Measurements from ENCODE around the gene ACTA1. TPM values are rescaled to one million over a fixed set of nuclear protein-coding genes. Genes with fewer than 3 reads are reported as not detected.

Gene ACTA1
- total and polyA plus RNA-seq, 10 of the 15 experiments (the other 5 are each of a cell fraction or from before 2014, with no cell fraction given) = 0.05 to 0.35 (median 0.12) TPM; not detected in 7

Small RNA genes lying within 50 kb of the gene (small RNA-seq; reads per million reads assigned to genes)
- not detected for gene RN7SKP276
- gene RNU6-180P = not detected

Other genes with a start within 250 kb of the ACTA1 start
- 13.6 and 20.8 TPM in 2 replicates for gene RAB4A, start 163.0 kb downstream of the ACTA1 start, total RNA-seq (2014; rRNA removed)
- 10.1 and 10.4 TPM in 2 replicates for gene RAB4A, start 163.0 kb downstream of the ACTA1 start, total RNA-seq (2014; rRNA removed; fragmentation: Illumina TruSeq; extraction: Trizol)
- 35.8 and 40.9 TPM in 2 replicates for gene RAB4A, start 163.0 kb downstream of the ACTA1 start, total RNA-seq (2021)
- gene RAB4A, start 163.0 kb downstream of the ACTA1 start, polyA plus RNA-seq (2011; rRNA removed) = 10.2 and 16.8 TPM in 2 replicates
- 12.3 and 14.5 TPM in 2 replicates for gene RAB4A, start 163.0 kb downstream of the ACTA1 start, polyA plus RNA-seq (2014; fragmentation: Illumina TruSeq; extraction: Trizol)
- 1 to 10 TPM; 4.0 to 8.5 TPM for gene RAB4A, start 163.0 kb downstream of the ACTA1 start, polyA plus RNA-seq (2014; fragmentation: Nextera tagmentation; extraction: Ambion mirVana)
- gene RAB4A, start 163.0 kb downstream of the ACTA1 start, polyA plus RNA-seq (2014; rRNA removed) = 31.4 and 32.2 TPM in 2 replicates
- gene RAB4A, start 163.0 kb downstream of the ACTA1 start, polyA plus RNA-seq (2016; fragmentation: Nextera tagmentation; extraction: Ambion mirVana) = 10 to 100 TPM; 25.1 to 28.8 TPM
- gene CCSAP, start 91.0 kb downstream of the ACTA1 start, total RNA-seq (2014; rRNA removed) = 2.6 and 3.3 TPM in 2 replicates
- gene CCSAP, start 91.0 kb downstream of the ACTA1 start, total RNA-seq (2014; rRNA removed; fragmentation: Illumina TruSeq; extraction: Trizol) = 3.3 and 3.4 TPM in 2 replicates
- gene CCSAP, start 91.0 kb downstream of the ACTA1 start, total RNA-seq (2021) = 2.8 and 3.0 TPM in 2 replicates
- gene CCSAP, start 91.0 kb downstream of the ACTA1 start, polyA plus RNA-seq (2011; rRNA removed) = 3.2 and 5.5 TPM in 2 replicates
- gene CCSAP, start 91.0 kb downstream of the ACTA1 start, polyA plus RNA-seq (2014; fragmentation: Illumina TruSeq; extraction: Trizol) = 2.9 and 3.5 TPM in 2 replicates
- 1 to 10 TPM in 1 of 2 experiments, under 1 TPM in 1; 0.75 to 1.4 TPM for gene CCSAP, start 91.0 kb downstream of the ACTA1 start, polyA plus RNA-seq (2014; fragmentation: Nextera tagmentation; extraction: Ambion mirVana)
- 1.2 and 1.8 TPM in 2 replicates for gene CCSAP, start 91.0 kb downstream of the ACTA1 start, polyA plus RNA-seq (2014; rRNA removed)
- 1 to 10 TPM; 2.8 to 2.9 TPM for gene CCSAP, start 91.0 kb downstream of the ACTA1 start, polyA plus RNA-seq (2016; fragmentation: Nextera tagmentation; extraction: Ambion mirVana)
- gene NUP133, start 74.2 kb upstream of the ACTA1 start, total RNA-seq (2014; rRNA removed) = 32.1 and 33.4 TPM in 2 replicates
- gene NUP133, start 74.2 kb upstream of the ACTA1 start, total RNA-seq (2014; rRNA removed; fragmentation: Illumina TruSeq; extraction: Trizol) = 33.1 and 36.4 TPM in 2 replicates
- gene NUP133, start 74.2 kb upstream of the ACTA1 start, total RNA-seq (2021) = 45.4 and 46.0 TPM in 2 replicates
- 24.2 and 26.9 TPM in 2 replicates for gene NUP133, start 74.2 kb upstream of the ACTA1 start, polyA plus RNA-seq (2011; rRNA removed)
- 24.1 and 35.4 TPM in 2 replicates for gene NUP133, start 74.2 kb upstream of the ACTA1 start, polyA plus RNA-seq (2014; fragmentation: Illumina TruSeq; extraction: Trizol)
- 10 to 100 TPM; 10.9 to 24.3 TPM for gene NUP133, start 74.2 kb upstream of the ACTA1 start, polyA plus RNA-seq (2014; fragmentation: Nextera tagmentation; extraction: Ambion mirVana)
- gene NUP133, start 74.2 kb upstream of the ACTA1 start, polyA plus RNA-seq (2014; rRNA removed) = 26.7 and 31.6 TPM in 2 replicates
- gene NUP133, start 74.2 kb upstream of the ACTA1 start, polyA plus RNA-seq (2016; fragmentation: Nextera tagmentation; extraction: Ambion mirVana) = 10 to 100 TPM; 26.9 to 34.5 TPM
- gene ABCB10, start 124.6 kb upstream of the ACTA1 start, total RNA-seq (2014; rRNA removed) = 27.6 and 31.8 TPM in 2 replicates
- gene ABCB10, start 124.6 kb upstream of the ACTA1 start, total RNA-seq (2014; rRNA removed; fragmentation: Illumina TruSeq; extraction: Trizol) = 25.4 and 26.1 TPM in 2 replicates
- gene ABCB10, start 124.6 kb upstream of the ACTA1 start, total RNA-seq (2021) = 30.5 and 33.1 TPM in 2 replicates
- 16.7 and 23.0 TPM in 2 replicates for gene ABCB10, start 124.6 kb upstream of the ACTA1 start, polyA plus RNA-seq (2011; rRNA removed)
- gene ABCB10, start 124.6 kb upstream of the ACTA1 start, polyA plus RNA-seq (2014; fragmentation: Illumina TruSeq; extraction: Trizol) = 21.8 and 27.5 TPM in 2 replicates
- 10 to 100 TPM; 11.7 to 11.8 TPM for gene ABCB10, start 124.6 kb upstream of the ACTA1 start, polyA plus RNA-seq (2014; fragmentation: Nextera tagmentation; extraction: Ambion mirVana)
- gene ABCB10, start 124.6 kb upstream of the ACTA1 start, polyA plus RNA-seq (2014; rRNA removed) = 16.1 and 16.7 TPM in 2 replicates
- 10 to 100 TPM in 1 of 2 experiments, 1 to 10 TPM in 1; 8.0 to 16.6 TPM for gene ABCB10, start 124.6 kb upstream of the ACTA1 start, polyA plus RNA-seq (2016; fragmentation: Nextera tagmentation; extraction: Ambion mirVana)
- 18.9 and 25.7 TPM in 2 replicates for gene TAF5L, start 192.0 kb upstream of the ACTA1 start, total RNA-seq (2014; rRNA removed)
- gene TAF5L, start 192.0 kb upstream of the ACTA1 start, total RNA-seq (2014; rRNA removed; fragmentation: Illumina TruSeq; extraction: Trizol) = 19.2 and 19.5 TPM in 2 replicates
- gene TAF5L, start 192.0 kb upstream of the ACTA1 start, total RNA-seq (2021) = 24.8 and 26.2 TPM in 2 replicates
- 20.4 and 24.5 TPM in 2 replicates for gene TAF5L, start 192.0 kb upstream of the ACTA1 start, polyA plus RNA-seq (2011; rRNA removed)
- 21.4 and 26.1 TPM in 2 replicates for gene TAF5L, start 192.0 kb upstream of the ACTA1 start, polyA plus RNA-seq (2014; fragmentation: Illumina TruSeq; extraction: Trizol)
- gene TAF5L, start 192.0 kb upstream of the ACTA1 start, polyA plus RNA-seq (2014; fragmentation: Nextera tagmentation; extraction: Ambion mirVana) = 1 to 10 TPM; 1.1 to 1.3 TPM
- gene TAF5L, start 192.0 kb upstream of the ACTA1 start, polyA plus RNA-seq (2014; rRNA removed) = 22.0 and 23.8 TPM in 2 replicates
- gene TAF5L, start 192.0 kb upstream of the ACTA1 start, polyA plus RNA-seq (2016; fragmentation: Nextera tagmentation; extraction: Ambion mirVana) = 1 to 10 TPM; 2.4 to 3.7 TPM
- 22.3 and 22.9 TPM in 2 replicates for gene URB2, start 192.2 kb upstream of the ACTA1 start, total RNA-seq (2014; rRNA removed)
- 16.6 and 18.4 TPM in 2 replicates for gene URB2, start 192.2 kb upstream of the ACTA1 start, total RNA-seq (2014; rRNA removed; fragmentation: Illumina TruSeq; extraction: Trizol)
- gene URB2, start 192.2 kb upstream of the ACTA1 start, total RNA-seq (2021) = 22.3 and 24.0 TPM in 2 replicates
- 9.6 and 13.6 TPM in 2 replicates for gene URB2, start 192.2 kb upstream of the ACTA1 start, polyA plus RNA-seq (2011; rRNA removed)
- gene URB2, start 192.2 kb upstream of the ACTA1 start, polyA plus RNA-seq (2014; fragmentation: Illumina TruSeq; extraction: Trizol) = 12.2 and 14.3 TPM in 2 replicates
- gene URB2, start 192.2 kb upstream of the ACTA1 start, polyA plus RNA-seq (2014; fragmentation: Nextera tagmentation; extraction: Ambion mirVana) = 1 to 10 TPM; 2.7 to 3.6 TPM
- gene URB2, start 192.2 kb upstream of the ACTA1 start, polyA plus RNA-seq (2014; rRNA removed) = 15.5 and 16.2 TPM in 2 replicates
- gene URB2, start 192.2 kb upstream of the ACTA1 start, polyA plus RNA-seq (2016; fragmentation: Nextera tagmentation; extraction: Ambion mirVana) = 10 to 100 TPM; 18.4 to 19.6 TPM

All from GM12878 (cell line).